PC-9 (cell line): ENCODE data around the gene MYO18A. TPM values are rescaled to one million over a fixed set of nuclear protein-coding genes. Genes with fewer than 3 reads are reported as not detected.

Source experiments
- BruUV-seq: library from RNA; stranded (reverse); fragments of 400-500 nt; replicated peaks from 2 replicates; lab custom pipeline; 2021; lab: Mats Ljungman, UMichigan
- CTCF ChIA-PET: fragments of 300-600 bp; sonication (Branson Sonifier 250); formaldehyde crosslinking; loops from one replicate; lab custom pipeline; 2022; ENCODE audit warnings: antibody characterized with exemption; lab: Charles Lee
- POLR2A ChIA-PET: fragments of 300-600 bp; sonication (Branson Sonifier 250); formaldehyde crosslinking; loops from one replicate; lab custom pipeline; 2022; ENCODE audit warnings: antibody characterized with exemption; ENCODE audit not compliant: unreplicated experiment; lab: Charles Lee
- DNase-seq, 2 experiments: peaks; one replicate each; pipeline versions ENCODE4 v3.0.0 to v3.0.0-alpha.2; 2015 to 2022; ENCODE audit warnings: mixed read lengths in 1 of 2
- H2AFZ ChIP-seq: fragments of 200-600 bp; sonication (generic); 2 replicates; pipeline ENCODE4 v1.8.1; 2017; ENCODE audit warnings: antibody characterized with exemption
- H3F3A ChIP-seq: fragments of 200-600 bp; sonication (generic); 2 replicates; pipeline ENCODE4 v1.8.1; 2017; ENCODE audit warnings: antibody characterized with exemption, mild to moderate bottlenecking, low read depth; ENCODE audit not compliant: insufficient read depth
- H3K27ac ChIP-seq: fragments of 200-600 bp; sonication (generic); 2 replicates; pipeline ENCODE4 v1.6.1; 2016; ENCODE audit warnings: mixed run types
- H3K27me3 ChIP-seq: fragments of 200-600 bp; sonication (generic); 2 replicates; pipeline ENCODE4 v1.6.1; 2016; ENCODE audit warnings: low read depth, mixed run types; ENCODE audit not compliant: insufficient read depth
- H3K36me3 ChIP-seq: fragments of 200-600 bp; sonication (generic); 2 replicates; pipeline ENCODE4 v1.6.1; 2016; ENCODE audit warnings: low read depth, mixed run types
- H3K4me1 ChIP-seq: fragments of 200-600 bp; sonication (generic); replicated peaks from 2 replicates; pipeline ENCODE4 v1.6.1; 2016; ENCODE audit warnings: mixed run types; ENCODE audit not compliant: insufficient read depth
- H3K4me2 ChIP-seq: fragments of 200-600 bp; sonication (generic); 2 replicates; pipeline ENCODE4 v1.6.1; 2017; ENCODE audit warnings: mixed run types
- H3K4me3 ChIP-seq: fragments of 200-600 bp; sonication (generic); 2 replicates; pipeline ENCODE4 v1.6.1; 2016; ENCODE audit warnings: mixed run types
- H3K79me2 ChIP-seq: fragments of 200-600 bp; sonication (generic); 2 replicates; pipeline ENCODE4 v1.6.1; 2017; ENCODE audit warnings: low read depth, mixed run types
- H3K9me2 ChIP-seq: fragments of 200-600 bp; sonication (generic); 2 replicates; pipeline ENCODE4 v1.8.1; 2017; ENCODE audit warnings: mild to moderate bottlenecking; ENCODE audit not compliant: insufficient read depth
- H3K9me3 ChIP-seq: fragments of 200-600 bp; sonication (generic); 2 replicates; pipeline ENCODE4 v1.8.1; 2016; ENCODE audit warnings: low read depth; ENCODE audit not compliant: insufficient read depth
- H4K20me1 ChIP-seq: fragments of 200-600 bp; sonication (generic); 2 replicates; pipeline ENCODE4 v1.8.1; 2017; ENCODE audit not compliant: insufficient read depth
- CTCF ChIP-seq: fragments of 200-600 bp; sonication (generic); conservative IDR thresholded peaks from 2 replicates; pipeline ENCODE4 v1.6.1; 2017; ENCODE audit warnings: mixed run types, antibody characterized with exemption, mild to moderate bottlenecking, moderate library complexity
- EZH2 ChIP-seq: fragments of 200-600 bp; sonication (generic); IDR thresholded peaks from 2 replicates; pipeline ENCODE4 v1.8.0; 2017; ENCODE audit warnings: antibody characterized with exemption, low read depth
- intact Hi-C: fragments of 100-400 bp; cut with micrococcal nuclease; formaldehyde crosslinking; loops from one replicate; pipeline ENCODE4 v1.10.0; 2022; ENCODE audit not compliant: unreplicated experiment
- total RNA-seq: library from RNA; stranded (reverse); gene quantifications from 2 replicates; pipeline ENCODE4 v1.2.3, GENCODE V29; 2021

MYO18A gene
- total RNA-seq, 1 experiment from 2014 or later, result 150 TPM

GRCh38 chr17:29094101-29094708 lies 86.0 kb downstream of the MYO18A start:
- no peak for TF ChIP-seq EZH2
- TF ChIP-seq CTCF, result no peak
- no peaks in the 10 kb centered on the region for H3K9me3 ChIP-seq
- no peak overlapping the region for H3K4me2 ChIP-seq
- H3K27me3 ChIP-seq, result no peaks in the 10 kb centered on the region
- ChIA-PET CTCF (no interaction called here), POLR2A (no interaction called here)
- no peaks in the 10 kb centered on the region; the same call in 1 of the 2 replicates for H4K20me1 ChIP-seq
- H3F3A ChIP-seq, result no peaks in the 10 kb centered on the region
- 0 out of 2 replicates have a peak, but pooled peaks cover 8% of the 10 kb centered on the region for H3K36me3 ChIP-seq
- no peak overlapping the region for H3K4me3 ChIP-seq
- no TSS peak for BruUV-seq
- H2AFZ ChIP-seq, result no peak overlapping the region
- no peaks in the 10 kb centered on the region for H3K79me2 ChIP-seq
- no peaks in the 10 kb centered on the region for H3K4me1 ChIP-seq
- DNase-seq, result no peak
- H3K27ac ChIP-seq, result no peak overlapping the region
- intact Hi-C loops, result no loop called here
- no peaks in the 10 kb centered on the region for H3K9me2 ChIP-seq

GRCh38 chr17:29093090-29093871 lies 86.9 kb downstream of the MYO18A start:
- BruUV-seq, result no TSS peak

More at GRCh38 chr17:29093090-29093871, 86.9 kb downstream of the MYO18A start:
- Histone ChIP-seq H3K9me3 (no peaks in the 10 kb centered on the region), H3K79me2 (no peaks in the 10 kb centered on the region), H3K4me3 (no peak overlapping the region), H4K20me1 (no peaks in the 10 kb centered on the region; the same call in 1 of the 2 replicates), H3K4me2 (no peak overlapping the region), H3K27me3 (no peaks in the 10 kb centered on the region), H2AFZ (no peak overlapping the region), H3K4me1 (no peaks in the 10 kb centered on the region), H3F3A (no peaks in the 10 kb centered on the region), H3K36me3 (0 out of 2 replicates have a peak, but pooled peaks cover 3% of the 10 kb centered on the region), H3K9me2 (no peaks in the 10 kb centered on the region), H3K27ac (no peak overlapping the region)
- no peak for TF ChIP-seq EZH2
- TF ChIP-seq CTCF, result no peak
- ChIA-PET CTCF (interaction anchor here (2.1 kb wide), 1 partner anchor 128 kb away, joined by 4 read pairs; no protein-coding TSS in a partner anchor), POLR2A (no interaction called here)
- DNase-seq, result no peak
- intact Hi-C loops, result no loop called here
